H9 (cell line): Measurements from ENCODE around the gene DGKG. TPM values are rescaled to one million over a fixed set of nuclear protein-coding genes. Genes with fewer than 3 reads are reported as not detected.

ENCODE experiments used
- DNase-seq: peaks from one replicate; pipeline ENCODE4 v3.0.0-alpha.2; 2017
- H2AFZ ChIP-seq: one replicate; pipeline ENCODE4 v1.6.1; 2013; ENCODE audit warnings: mild to moderate bottlenecking, low read length, control low read depth, moderate library complexity
- H2AK5ac ChIP-seq: 2 replicates; pipeline ENCODE4 v1.6.1; 2013; ENCODE audit warnings: low read length, control low read depth, mixed read lengths; ENCODE audit not compliant: insufficient read length
- H2BK120ac ChIP-seq: one replicate; pipeline ENCODE4 v1.6.1; 2013; ENCODE audit warnings: low read depth, mild to moderate bottlenecking, low read length, control low read depth, inconsistent platforms; ENCODE audit not compliant: poor library complexity, severe bottlenecking
- H2BK12ac ChIP-seq: 2 replicates; pipeline ENCODE4 v1.6.1; 2013; ENCODE audit warnings: low read length, control low read depth, mixed read lengths, low read depth; ENCODE audit not compliant: insufficient read length
- H2BK15ac ChIP-seq: 2 replicates; pipeline ENCODE4 v1.6.1; 2013; ENCODE audit warnings: low read depth, low read length, control low read depth
- H2BK20ac ChIP-seq: one replicate; pipeline ENCODE4 v1.6.1; 2013; ENCODE audit warnings: low read depth, mild to moderate bottlenecking, low read length, control low read depth, inconsistent platforms; ENCODE audit not compliant: poor library complexity, severe bottlenecking
- H2BK5ac ChIP-seq: 2 replicates; pipeline ENCODE4 v1.6.1; 2013; ENCODE audit warnings: low read length, control low read depth, mixed read lengths; ENCODE audit not compliant: insufficient read length
- H3K14ac ChIP-seq: 2 replicates; pipeline ENCODE4 v1.6.1; 2013; ENCODE audit warnings: low read length, control low read depth; ENCODE audit not compliant: insufficient read depth
- H3K18ac ChIP-seq: 2 replicates; pipeline ENCODE4 v1.6.1; 2013; ENCODE audit warnings: low read depth, mild to moderate bottlenecking, mixed read lengths, low read length, control low read depth; ENCODE audit not compliant: insufficient read length
- H3K23ac ChIP-seq: 2 replicates; pipeline ENCODE4 v1.6.1; 2013; ENCODE audit warnings: low read length, control low read depth, mixed read lengths, low read depth; ENCODE audit not compliant: insufficient read length
- H3K23me2 ChIP-seq: 2 replicates; pipeline ENCODE4 v1.6.1; 2013; ENCODE audit warnings: low read depth, mild to moderate bottlenecking, mixed read lengths, low read length, control low read depth; ENCODE audit not compliant: insufficient read length, poor library complexity, severe bottlenecking
- H3K27ac ChIP-seq: 2 replicates; pipeline ENCODE4 v1.5.1; 2013; ENCODE audit warnings: low read length, control low read depth, mixed read lengths, low read depth; ENCODE audit not compliant: insufficient read length
- H3K27me3 ChIP-seq: 2 replicates; pipeline ENCODE4 v1.6.1; 2013; ENCODE audit warnings: low read length, control low read depth, inconsistent platforms; ENCODE audit not compliant: insufficient read depth
- H3K4ac ChIP-seq: 2 replicates; pipeline ENCODE4 v1.6.1; 2013; ENCODE audit warnings: low read depth, mild to moderate bottlenecking, control low read depth, inconsistent platforms, low read length, moderate library complexity
- H3K4me1 ChIP-seq: 2 replicates; pipeline ENCODE4 v1.6.1; 2013; ENCODE audit warnings: low read length, control low read depth, inconsistent platforms; ENCODE audit not compliant: insufficient read depth
- H3K4me2 ChIP-seq: 2 replicates; pipeline ENCODE4 v1.6.1; 2013; ENCODE audit warnings: low read length, control low read depth, mixed read lengths; ENCODE audit not compliant: insufficient read length, insufficient read depth
- H3K56ac ChIP-seq: 2 replicates; pipeline ENCODE4 v1.6.1; 2013; ENCODE audit warnings: low read depth, mild to moderate bottlenecking, mixed read lengths, low read length, control low read depth; ENCODE audit not compliant: insufficient read length
- H3K79me1 ChIP-seq: 2 replicates; pipeline ENCODE4 v1.6.1; 2013; ENCODE audit warnings: low read depth, mild to moderate bottlenecking, moderate library complexity, low read length, control low read depth, inconsistent platforms; ENCODE audit not compliant: insufficient read depth, poor library complexity, severe bottlenecking
- H3K79me2 ChIP-seq: 2 replicates; pipeline ENCODE4 v1.6.1; 2013; ENCODE audit warnings: low read length, control low read depth, inconsistent platforms; ENCODE audit not compliant: insufficient read depth
- H3K9ac ChIP-seq: 2 replicates; pipeline ENCODE4 v1.6.1; 2013; ENCODE audit warnings: low read length, control low read depth, mixed read lengths; ENCODE audit not compliant: insufficient read length; ENCODE audit errors: extremely low read depth
- H3K9me3 ChIP-seq: one replicate; pipeline ENCODE4 v1.6.1; 2013; ENCODE audit warnings: low read depth, low read length, inconsistent platforms; ENCODE audit not compliant: control insufficient read depth
- H3T11ph ChIP-seq: one replicate; pipeline ENCODE4 v1.6.1; 2013; ENCODE audit warnings: mild to moderate bottlenecking, low read length, control low read depth, inconsistent platforms
- H4K20me1 ChIP-seq: one replicate; pipeline ENCODE4 v1.6.1; 2013; ENCODE audit not compliant: control insufficient read depth, insufficient read length, insufficient read depth
- H4K5ac ChIP-seq: 2 replicates; pipeline ENCODE4 v1.6.1; 2013; ENCODE audit warnings: low read depth, mild to moderate bottlenecking, mixed read lengths, low read length, control low read depth; ENCODE audit not compliant: insufficient read length
- H4K8ac ChIP-seq: replicated peaks from 2 replicates; pipeline ENCODE4 v1.6.1; 2013; ENCODE audit warnings: low read length, control low read depth, mixed read lengths, low read depth; ENCODE audit not compliant: insufficient read length
- H4K91ac ChIP-seq: 2 replicates; pipeline ENCODE4 v1.6.1; 2013; ENCODE audit warnings: low read depth, mild to moderate bottlenecking, moderate library complexity, mixed read lengths, low read length, control low read depth; ENCODE audit not compliant: insufficient read length
- H3K27ac Mint-ChIP-seq, 3 experiments: 2 replicates in 2 of 3; 3 replicates in 1 of 3; pipeline ENCODE4 v1.8.0; 2020 to 2021; ENCODE audit warnings: mixed read lengths in 3 of 3, mild to moderate bottlenecking in 1 of 3, moderate library complexity in 1 of 3
- H3K27me3 Mint-ChIP-seq: 2 replicates; pipeline ENCODE4 v1.8.0; 2021; ENCODE audit warnings: low read depth, mild to moderate bottlenecking, moderate library complexity, mixed read lengths
- H3K36me3 Mint-ChIP-seq, 3 experiments: 2 replicates in 2 of 3; 3 replicates in 1 of 3; pipeline ENCODE4 v1.8.0; 2020 to 2021; ENCODE audit warnings: low read depth in 3 of 3, mixed read lengths in 3 of 3; ENCODE audit not compliant: insufficient read depth in 1 of 3
- H3K4me1 Mint-ChIP-seq, 2 experiments: 2 replicates each; pipeline ENCODE4 v1.8.0; 2020; ENCODE audit warnings: mixed read lengths in 2 of 2
- H3K4me3 Mint-ChIP-seq, 2 experiments: 2 replicates in 1 of 2; 3 replicates in 1 of 2; pipeline ENCODE4 v1.8.0; 2020 to 2021; ENCODE audit warnings: mild to moderate bottlenecking in 2 of 2, mixed read lengths in 2 of 2, moderate library complexity in 1 of 2
- H3K9me3 Mint-ChIP-seq, 2 experiments: 2 replicates in 1 of 2; 3 replicates in 1 of 2; pipeline ENCODE4 v1.8.0; 2020; ENCODE audit warnings: mild to moderate bottlenecking in 2 of 2, mixed read lengths in 2 of 2, moderate library complexity in 1 of 2
- CTCF ChIP-seq: fragments of 200-600 bp; sonication (generic); conservative IDR thresholded peaks from 3 replicates; pipeline ENCODE4 v1.8.0; 2021; ENCODE audit warnings: antibody characterized with exemption, mild to moderate bottlenecking
- WGBS: extraction: QIAGEN DNeasy Blood & Tissue Kit; methylation state at CpG from one replicate; pipeline ENCODE4 v1.1.7; 2013; ENCODE audit warnings: missing lambda C conversion rate, low lambda C conversion rate, mixed read lengths; ENCODE audit not compliant: insufficient read length; ENCODE audit errors: extremely low coverage; 5-methylcytosine and 5-hydroxymethylcytosine counted together
- total RNA-seq: library from RNA; stranded (reverse); gene quantifications from 2 replicates; pipeline ENCODE4 v1.2.1, GENCODE V29; 2021

Gene DGKG
- total RNA-seq, 1 experiment from 2014 or later = not detected

- Mint-ChIP-seq H3K4me3 (no peak overlapping the region), H3K27me3 (peaks cover 6% of the 10 kb centered on the region; the same call in 1 of the 2 replicates), H3K9me3 (no peaks in the 10 kb centered on the region), H3K36me3 (no peaks in the 10 kb centered on the region), H3K27ac (no peak overlapping the region), H3K4me1 (no peaks in the 10 kb centered on the region)
- no peaks in the 10 kb centered on the region for H3K4me1 ChIP-seq
- no peak overlapping the region for H3K56ac ChIP-seq
- no peak for DNase-seq
- no peak overlapping the region for H2AFZ ChIP-seq
- H3T11ph ChIP-seq = no peak overlapping the region
- H4K5ac ChIP-seq = no peak overlapping the region
- WGBS = no CpG with 5 or more reads among the region's 6 CpGs
- H2BK12ac ChIP-seq = no peak overlapping the region
- H3K23me2 ChIP-seq = no peaks in the 10 kb centered on the region
- H3K18ac ChIP-seq = no peak overlapping the region
- no peaks in the 10 kb centered on the region for H3K27me3 ChIP-seq
- no peak overlapping the region for H3K14ac ChIP-seq
- H2BK120ac ChIP-seq = no peak overlapping the region
- no peaks in the 10 kb centered on the region for H3K79me1 ChIP-seq
- H3K9ac ChIP-seq = no peak overlapping the region
- H3K27ac ChIP-seq = no peak overlapping the region
- H2BK20ac ChIP-seq = no peak overlapping the region
- H3K9me3 ChIP-seq = no peaks in the 10 kb centered on the region
- H3K4me2 ChIP-seq = no peak overlapping the region
- H4K8ac ChIP-seq = no peak overlapping the region
- H2BK15ac ChIP-seq = no peak overlapping the region
- no peaks in the 10 kb centered on the region for H3K79me2 ChIP-seq
- no peak overlapping the region for H4K91ac ChIP-seq
- H3K23ac ChIP-seq = no peak overlapping the region
- TF ChIP-seq CTCF = no peak
- H2AK5ac ChIP-seq = no peak overlapping the region
- H3K4ac ChIP-seq = no peak overlapping the region
- no peak overlapping the region for H2BK5ac ChIP-seq
- no peaks in the 10 kb centered on the region for H4K20me1 ChIP-seq
These were observed 39.5 kb upstream of the DGKG start for GRCh38 chr3:186401556-186401955.
